ENCODE results near the gene GP1BA.

The GP1BA gene

DNA sequence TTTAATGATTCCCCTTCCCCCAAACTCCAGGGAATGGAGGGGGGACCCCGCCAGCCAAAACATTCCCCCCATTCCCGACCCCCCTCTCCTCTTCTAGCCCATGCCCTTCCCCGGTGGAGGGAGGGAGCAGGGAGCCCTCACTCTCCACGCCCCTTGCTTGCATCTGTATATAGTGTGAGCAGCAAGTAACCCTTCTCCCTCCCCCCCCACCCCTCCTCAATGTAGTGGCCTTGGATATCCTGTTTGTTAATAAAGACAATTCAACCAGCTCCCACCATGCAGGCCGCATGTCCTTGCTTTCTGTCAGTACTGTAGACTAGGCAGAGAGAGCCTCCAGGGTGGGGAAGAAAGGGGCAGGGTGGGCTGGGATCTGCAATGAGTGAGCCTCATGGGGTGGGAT, 34.3 kb upstream of the GP1BA start:
- no peak for DNase-seq (ENCODE audit: low read depth)
- in situ Hi-C loops (cut with HindIII; ENCODE audit: low sequenced_read_pairs) = no loop called here
- H3K4me3 ChIP-seq (ENCODE audit: low read depth, low read length) = no peak overlapping the region
- no peak for TF ChIP-seq CTCF (IDR thresholded peaks at IDR 0.05; ENCODE audit: low read depth, low read length, missing control alignments)

- in situ Hi-C loops (cut with HindIII; ENCODE audit: low sequenced_read_pairs) = no loop called here
- no peak overlapping the region for H3K4me3 ChIP-seq (ENCODE audit: low read depth, low read length)
- TF ChIP-seq CTCF (IDR thresholded peaks at IDR 0.05; ENCODE audit: low read depth, low read length, missing control alignments) = no peak
- DNase-seq (ENCODE audit: low read depth) = no peak
Observed at GRCh38 chr17:4898351-4898750, 33.7 kb upstream of the GP1BA start.

DNA sequence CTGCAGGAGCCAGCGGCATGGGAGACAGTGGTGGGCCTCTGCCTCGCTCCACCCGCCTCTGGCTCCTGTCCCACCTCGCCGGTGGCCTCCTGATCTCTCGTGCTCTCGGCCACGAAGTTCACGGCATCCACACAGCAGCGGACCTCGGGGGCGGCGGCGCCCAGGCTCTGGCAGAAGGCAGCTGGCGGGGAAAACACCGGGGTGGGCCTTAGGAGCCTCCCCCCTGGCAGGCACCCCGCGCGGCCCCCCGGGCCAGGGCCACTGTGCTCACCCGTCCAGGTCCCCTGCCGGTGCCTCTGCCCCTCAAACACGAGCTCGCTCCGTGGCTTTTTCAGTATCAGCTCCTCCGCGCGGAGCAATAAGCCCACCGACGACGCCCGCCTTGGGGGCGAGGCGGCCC, 33.1 kb upstream of the GP1BA start:
- no peak for TF ChIP-seq CTCF (IDR thresholded peaks at IDR 0.05; ENCODE audit: low read depth, low read length, missing control alignments)
- DNase-seq (ENCODE audit: low read depth) = no peak
- in situ Hi-C loops (cut with HindIII; ENCODE audit: low sequenced_read_pairs) = no loop called here
- H3K4me3 ChIP-seq (ENCODE audit: low read depth, low read length) = peak overlapping the region; percentile 34

DNA sequence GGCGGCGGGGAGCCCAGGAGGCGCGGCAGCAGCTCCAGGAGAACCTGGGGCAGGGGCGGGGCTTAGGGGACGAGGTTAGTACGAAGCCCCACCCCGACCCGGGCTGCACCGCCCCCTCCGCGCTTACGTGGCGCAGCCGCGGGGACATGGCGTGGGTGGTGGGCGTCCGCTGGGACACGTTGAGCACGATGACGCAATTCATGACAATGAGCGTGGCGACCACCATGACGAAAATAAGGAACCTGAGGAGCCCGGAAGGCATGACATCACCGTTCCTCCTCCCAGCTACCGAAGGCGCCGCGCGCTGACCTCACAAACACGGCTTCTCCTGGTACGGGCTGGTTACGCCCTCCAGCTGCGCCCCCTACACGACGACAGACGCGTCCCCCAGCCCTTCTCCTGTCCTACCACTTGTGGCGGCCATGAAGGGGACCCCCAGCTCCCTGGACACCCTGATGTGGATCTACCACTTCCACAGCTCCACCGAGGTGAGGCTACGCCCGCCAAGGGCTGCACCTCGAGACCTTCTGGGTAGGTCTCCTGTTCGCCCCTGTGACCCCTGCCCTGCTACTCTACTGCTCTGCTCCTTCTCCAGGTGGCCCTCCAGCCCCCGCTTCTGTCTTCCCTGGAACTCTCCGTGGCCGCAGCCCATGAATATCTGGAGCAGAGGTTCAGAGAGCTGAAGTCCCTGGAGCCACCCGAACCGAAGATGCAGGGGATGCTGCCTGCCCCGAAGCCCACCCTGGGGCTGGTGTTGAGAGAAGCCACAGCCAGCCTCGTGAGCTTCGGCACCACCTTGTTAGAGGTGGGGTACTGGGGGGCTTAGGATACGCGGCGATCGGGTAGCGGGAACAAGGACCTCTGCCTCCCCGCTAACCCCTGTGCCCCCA, 32.5 kb upstream of the GP1BA start, which contains the start of gene C17orf107:
Gene C17orf107 (plus strand): TSS at position 196 of the 890 bp plus-strand sequence. CDS start 227 bp downstream, at position 423.
- peak; percentile 23 for DNase-seq (ENCODE audit: low read depth)

DNA sequence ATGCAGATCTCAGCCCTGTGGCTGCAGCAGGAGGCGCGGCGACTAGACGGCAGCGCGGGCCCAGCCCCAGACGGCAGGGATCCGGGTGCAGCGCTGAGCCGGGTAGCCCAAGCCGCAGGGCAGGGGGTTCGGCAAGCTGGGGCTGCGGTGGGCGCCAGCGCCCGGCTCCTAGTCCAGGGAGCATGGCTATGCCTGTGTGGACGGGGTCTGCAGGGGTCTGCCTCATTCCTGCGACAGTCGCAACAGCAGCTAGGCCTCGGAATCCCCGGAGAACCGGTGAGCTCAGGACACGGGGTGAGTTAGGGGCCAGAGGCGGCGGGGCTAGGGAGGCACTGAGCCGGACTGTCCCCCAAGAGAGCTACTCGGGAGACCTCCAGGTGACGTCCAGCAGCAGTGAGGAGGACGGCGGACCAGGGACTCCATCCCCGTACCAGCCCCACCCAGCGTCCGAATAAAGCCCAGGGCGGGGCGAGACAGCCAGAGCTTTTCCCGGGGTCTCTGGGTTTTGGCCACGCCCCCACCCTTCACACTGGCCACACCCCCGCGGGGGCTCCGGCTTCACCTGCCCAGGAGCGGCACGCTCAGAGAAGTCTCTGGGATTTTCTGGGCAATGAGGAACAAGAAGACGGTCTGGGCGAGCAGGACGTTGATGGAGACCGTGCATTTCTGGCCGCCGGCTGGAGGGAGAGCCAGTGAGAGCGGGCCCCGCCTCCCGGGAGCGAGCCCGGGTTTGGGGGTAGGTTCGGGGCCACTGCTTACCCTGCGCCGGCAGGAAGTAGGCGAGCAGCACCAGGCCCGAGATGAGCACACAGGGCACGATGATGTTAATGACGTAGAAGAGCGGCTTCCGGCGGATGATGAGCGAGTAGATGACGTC, 31.6 kb upstream of the GP1BA start:
- no peak for TF ChIP-seq CTCF (IDR thresholded peaks at IDR 0.05; ENCODE audit: low read depth, low read length, missing control alignments)
- H3K4me3 ChIP-seq (ENCODE audit: low read depth, low read length) = peak overlapping the region; percentile 5
- no peak for DNase-seq (ENCODE audit: low read depth)
- in situ Hi-C loops (cut with HindIII; ENCODE audit: low sequenced_read_pairs) = no loop called here

More for the DNA sequence above, 32.5 kb upstream of the GP1BA start, which contains the start of gene C17orf107:
- no peak for TF ChIP-seq CTCF (IDR thresholded peaks at IDR 0.05; ENCODE audit: low read depth, low read length, missing control alignments)
- in situ Hi-C loops (cut with HindIII; ENCODE audit: low sequenced_read_pairs) = no loop called here
- peak within 1 kb of the TSS; percentile 34 for H3K4me3 ChIP-seq (ENCODE audit: low read depth, low read length)

- peak overlapping the region; percentile 3 for H3K4me3 ChIP-seq (ENCODE audit: low read depth, low read length)
- no peak for TF ChIP-seq CTCF (IDR thresholded peaks at IDR 0.05; ENCODE audit: low read depth, low read length, missing control alignments)
- in situ Hi-C loops (cut with HindIII; ENCODE audit: low sequenced_read_pairs) = no loop called here
- DNase-seq (ENCODE audit: low read depth) = no peak
Observed at GRCh38 chr17:4901108-4901647, 30.9 kb upstream of the GP1BA start.
